ENCODE data around the gene BRI3BP.
"Not testable (repeated sequence)": the region's sequence is repeated elsewhere in the genome, so short reads cannot be mapped to it uniquely, and the experiment has no call there.

BRI3BP gene

DNA sequence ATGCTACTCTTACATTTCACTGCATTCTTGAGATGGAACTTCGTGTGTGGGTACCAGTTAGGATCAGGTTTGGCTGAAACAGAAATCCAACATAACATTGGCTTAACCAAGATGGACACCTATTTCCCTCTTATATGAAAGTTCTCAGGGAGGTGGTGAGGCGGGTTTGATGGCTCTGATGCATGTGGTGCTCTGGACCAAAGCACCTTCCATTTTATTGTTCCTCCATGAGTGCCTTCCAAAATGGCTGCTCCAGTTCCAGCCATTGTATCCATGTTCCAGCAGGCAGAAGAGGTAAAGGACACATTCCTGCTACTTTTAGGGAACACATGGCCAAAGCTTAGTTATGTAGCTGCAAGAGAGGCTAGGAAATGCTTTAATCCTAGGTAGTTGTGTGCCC, 29.6 kb downstream of the BRI3BP start:
- TF ChIP-seq, protein P1, sequence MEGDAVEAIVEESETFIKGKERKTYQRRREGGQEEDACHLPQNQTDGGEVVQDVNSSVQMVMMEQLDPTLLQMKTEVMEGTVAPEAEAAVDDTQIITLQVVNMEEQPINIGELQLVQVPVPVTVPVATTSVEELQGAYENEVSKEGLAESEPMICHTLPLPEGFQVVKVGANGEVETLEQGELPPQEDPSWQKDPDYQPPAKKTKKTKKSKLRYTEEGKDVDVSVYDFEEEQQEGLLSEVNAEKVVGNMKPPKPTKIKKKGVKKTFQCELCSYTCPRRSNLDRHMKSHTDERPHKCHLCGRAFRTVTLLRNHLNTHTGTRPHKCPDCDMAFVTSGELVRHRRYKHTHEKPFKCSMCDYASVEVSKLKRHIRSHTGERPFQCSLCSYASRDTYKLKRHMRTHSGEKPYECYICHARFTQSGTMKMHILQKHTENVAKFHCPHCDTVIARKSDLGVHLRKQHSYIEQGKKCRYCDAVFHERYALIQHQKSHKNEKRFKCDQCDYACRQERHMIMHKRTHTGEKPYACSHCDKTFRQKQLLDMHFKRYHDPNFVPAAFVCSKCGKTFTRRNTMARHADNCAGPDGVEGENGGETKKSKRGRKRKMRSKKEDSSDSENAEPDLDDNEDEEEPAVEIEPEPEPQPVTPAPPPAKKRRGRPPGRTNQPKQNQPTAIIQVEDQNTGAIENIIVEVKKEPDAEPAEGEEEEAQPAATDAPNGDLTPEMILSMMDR (IDR thresholded peaks at IDR 0.05; ENCODE audit: low read depth, low read length, missing control alignments) = no peak

DNA sequence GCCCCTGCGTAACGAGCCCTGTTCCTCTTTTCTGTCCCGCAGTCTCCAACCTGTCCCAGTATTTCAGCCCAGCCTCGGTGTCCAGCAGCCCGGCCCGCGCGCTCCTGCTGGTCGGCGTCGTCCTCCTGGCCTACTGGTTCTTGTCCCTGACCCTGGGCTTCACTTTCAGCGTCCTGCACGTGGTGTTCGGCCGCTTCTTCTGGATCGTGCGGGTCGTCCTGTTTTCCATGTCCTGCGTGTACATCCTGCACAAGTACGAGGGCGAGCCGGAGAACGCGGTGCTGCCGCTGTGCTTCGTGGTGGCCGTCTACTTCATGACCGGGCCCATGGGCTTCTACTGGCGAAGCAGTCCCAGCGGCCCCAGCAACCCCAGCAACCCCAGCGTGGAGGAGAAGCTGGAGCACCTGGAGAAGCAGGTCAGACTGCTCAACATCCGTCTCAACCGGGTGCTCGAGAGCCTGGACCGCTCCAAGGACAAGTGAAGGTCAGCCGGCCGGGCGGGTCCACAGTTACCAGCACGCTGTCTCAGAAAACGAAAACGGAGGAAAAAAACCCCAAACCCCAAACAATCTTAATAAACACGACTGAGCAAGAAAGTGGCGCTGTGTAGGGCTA, 31.6 kb downstream of the BRI3BP start:
- no peak for DNase-seq (ENCODE audit: low read depth)
- TF ChIP-seq, protein P1 (IDR thresholded peaks at IDR 0.05; ENCODE audit: low read depth, low read length, missing control alignments) = no peak
- in situ Hi-C loops (cut with HindIII; ENCODE audit: low sequenced_read_pairs) = no loop called here
- H3K4me3 ChIP-seq (ENCODE audit: low read depth, low read length) = no peak overlapping the region

More for the DNA sequence above, 29.6 kb downstream of the BRI3BP start:
- in situ Hi-C loops (cut with HindIII; ENCODE audit: low sequenced_read_pairs) = no loop called here
- H3K4me3 ChIP-seq (ENCODE audit: low read depth, low read length) = no peak overlapping the region
- no peak for DNase-seq (ENCODE audit: low read depth)

DNA sequence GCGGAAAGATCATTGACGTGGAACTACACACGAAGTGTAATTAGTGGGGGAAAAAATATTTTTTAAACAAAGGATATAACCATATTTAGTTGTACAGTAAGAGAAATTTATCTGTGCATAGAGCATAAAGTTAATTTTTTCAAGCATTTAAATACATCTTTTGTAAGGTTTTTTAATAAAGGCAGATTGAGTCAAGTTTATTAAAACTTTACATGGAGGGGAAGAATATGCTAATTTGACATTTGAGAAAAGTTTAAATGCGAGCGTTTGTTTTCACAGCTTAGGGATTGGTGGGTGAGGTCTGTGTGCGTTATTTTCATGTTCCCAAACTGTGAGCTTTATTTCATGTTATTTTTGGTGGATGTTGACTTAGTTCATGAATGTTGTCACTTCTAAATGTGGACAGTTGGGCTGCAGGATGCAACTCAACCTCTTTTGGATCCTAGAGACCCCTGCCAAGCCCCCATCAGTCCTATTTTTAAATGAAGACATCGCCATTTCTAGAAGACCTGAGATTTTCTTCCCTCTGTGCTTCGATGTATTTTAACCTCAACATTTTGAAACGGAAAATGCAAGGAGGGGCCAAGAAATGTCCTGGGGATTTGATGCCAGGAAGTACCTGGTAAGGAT, 32.3 kb downstream of the BRI3BP start:
- no peak overlapping the region for H3K4me3 ChIP-seq (ENCODE audit: low read depth, low read length)
- DNase-seq (ENCODE audit: low read depth) = no peak
- in situ Hi-C loops (cut with HindIII; ENCODE audit: low sequenced_read_pairs) = no loop called here
- TF ChIP-seq, protein P1 (IDR thresholded peaks at IDR 0.05; ENCODE audit: low read depth, low read length, missing control alignments) = no peak

DNA sequence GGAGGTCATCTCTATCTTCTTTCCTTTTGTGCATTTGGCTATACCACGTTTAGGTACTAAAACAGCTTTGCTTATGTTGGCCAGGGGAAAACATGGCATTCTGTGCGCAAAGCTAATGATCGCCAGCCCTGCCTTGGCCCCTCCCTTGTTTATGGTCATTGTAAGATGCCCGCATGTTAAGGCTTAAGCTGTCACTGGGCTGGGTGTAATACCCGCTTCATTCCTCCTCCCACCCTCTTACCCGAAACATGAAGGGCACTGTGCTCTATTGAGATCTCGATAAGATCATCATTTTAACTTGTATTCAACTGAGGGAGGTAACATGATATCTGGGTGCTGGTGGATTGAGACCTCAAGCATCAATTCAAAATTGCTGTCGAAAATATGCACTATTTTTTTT, 34.7 kb downstream of the BRI3BP start:
- DNase-seq (ENCODE audit: low read depth) = no peak
- in situ Hi-C loops (cut with HindIII; ENCODE audit: low sequenced_read_pairs) = no loop called here
- TF ChIP-seq, protein P1 (IDR thresholded peaks at IDR 0.05; ENCODE audit: low read depth, low read length, missing control alignments) = no peak
- no peak overlapping the region for H3K4me3 ChIP-seq (ENCODE audit: low read depth, low read length)

DNA sequence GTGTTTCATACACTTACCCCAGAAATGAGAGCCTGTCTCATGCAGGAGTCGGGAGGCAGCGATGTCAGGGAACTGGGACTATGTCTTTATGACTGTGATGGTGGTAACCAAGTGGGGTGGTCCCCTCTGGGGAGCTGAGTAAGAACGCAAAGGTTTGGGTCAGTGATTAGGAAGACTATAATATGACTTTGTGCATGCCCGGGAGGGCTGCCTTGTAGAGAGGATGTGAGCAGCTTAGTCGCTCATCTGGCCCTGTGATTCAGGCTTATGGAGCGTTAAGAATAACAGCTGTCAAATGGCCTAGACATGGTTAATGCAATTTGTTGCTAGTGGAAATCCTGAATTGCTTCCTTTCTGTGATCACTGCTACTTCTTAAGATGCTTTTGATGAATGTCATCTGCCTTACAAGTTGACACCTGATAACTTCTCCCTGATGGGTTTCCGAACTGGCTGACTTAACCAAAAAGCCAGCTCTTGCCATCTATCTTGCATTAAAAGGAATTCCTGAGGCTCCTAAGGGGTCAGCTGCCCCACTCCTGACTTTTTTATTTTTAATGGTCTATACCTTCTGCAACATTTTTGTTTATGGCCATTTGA, 36.4 kb downstream of the BRI3BP start:
- DNase-seq (ENCODE audit: low read depth) = no peak
- in situ Hi-C loops (cut with HindIII; ENCODE audit: low sequenced_read_pairs) = no loop called here
- H3K4me3 ChIP-seq (ENCODE audit: low read depth, low read length) = no peak overlapping the region
- TF ChIP-seq, protein P1 (IDR thresholded peaks at IDR 0.05; ENCODE audit: low read depth, low read length, missing control alignments) = no peak

DNA sequence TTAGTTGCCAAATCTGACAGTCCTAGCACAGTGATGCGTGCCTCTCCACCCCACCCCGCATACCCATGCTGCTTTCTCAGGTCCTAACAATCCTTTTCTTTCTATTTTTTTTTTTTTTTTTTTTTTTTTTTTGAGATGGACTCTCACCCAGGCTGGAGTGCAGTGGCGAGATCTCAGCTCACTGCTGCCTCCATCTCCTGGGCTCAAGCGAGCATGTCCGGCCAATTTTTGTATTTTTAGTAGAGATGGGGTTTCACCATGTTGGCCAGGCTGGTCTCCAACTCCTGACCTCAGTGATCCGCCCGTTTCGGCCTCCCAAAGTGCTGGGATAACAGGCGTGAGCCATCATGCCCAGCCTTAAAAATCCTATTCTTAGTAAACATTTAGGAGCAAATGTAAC, 38.0 kb downstream of the BRI3BP start:
- in situ Hi-C loops (cut with HindIII; ENCODE audit: low sequenced_read_pairs); H3K4me3 ChIP-seq (ENCODE audit: low read depth, low read length); DNase-seq (ENCODE audit: low read depth): not testable (repeated sequence)

All from astrocyte of the cerebellum (primary cell).